ENCODE results near the gene AGAP1. TPM values are rescaled to one million over a fixed set of nuclear protein-coding genes. Genes with fewer than 3 reads are reported as not detected.

Gene AGAP1
- total RNA-seq, 1 experiment from 2014 or later: 25.8 TPM

- H3K4me1 ChIP-seq (ENCODE audit: insufficient read depth, low read length): no peaks in the 10 kb centered on the region
- no peak overlapping the region for H3K4me3 Mint-ChIP-seq
- H3K27ac Mint-ChIP-seq: no peak overlapping the region
- H4K8ac ChIP-seq (replicated peaks; ENCODE audit: insufficient read length, low read depth, low read length): no peak overlapping the region
- no peaks in the 10 kb centered on the region for H3K9me3 ChIP-seq (ENCODE audit: control insufficient read depth, low read depth, low read length)
- H3K23me2 ChIP-seq (ENCODE audit: insufficient read length, low read depth, low read length, poor library complexity, severe bottlenecking): no peaks in the 10 kb centered on the region
- H4K5ac ChIP-seq (ENCODE audit: insufficient read length, low read depth, low read length): no peak overlapping the region
- H2AFZ ChIP-seq (ENCODE audit: low read length): no peak overlapping the region
- H2BK20ac ChIP-seq (ENCODE audit: low read depth, low read length, poor library complexity, severe bottlenecking): no peak overlapping the region
- H3K14ac ChIP-seq (ENCODE audit: insufficient read depth, low read length): no peak overlapping the region
- H3K27ac ChIP-seq (ENCODE audit: insufficient read length, low read depth, low read length): no peak overlapping the region
- H3K27me3 ChIP-seq (ENCODE audit: insufficient read depth, low read length): no peaks in the 10 kb centered on the region
- peak; percentile 21; the same call in 1 of the 3 replicates for TF ChIP-seq CTCF (conservative IDR thresholded peaks at IDR 0.05)
- no peak overlapping the region for H2BK5ac ChIP-seq (ENCODE audit: insufficient read length, low read length)
- H3K18ac ChIP-seq (ENCODE audit: insufficient read length, low read depth, low read length): no peak overlapping the region
- H3K9me3 Mint-ChIP-seq: no peaks in the 10 kb centered on the region
- H3K56ac ChIP-seq (ENCODE audit: insufficient read length, low read depth, low read length): no peak overlapping the region
- no peak overlapping the region for H2AK5ac ChIP-seq (ENCODE audit: insufficient read length, low read length)
- H3T11ph ChIP-seq (ENCODE audit: low read length): no peak overlapping the region
- no peak overlapping the region for H2BK120ac ChIP-seq (ENCODE audit: low read depth, low read length, poor library complexity, severe bottlenecking)
- H3K4me1 Mint-ChIP-seq: peaks cover 2 to 6% of the 10 kb centered on the region in 2 experiments; a peak in 1 of 4 replicates
- no peak overlapping the region for H3K4me2 ChIP-seq (ENCODE audit: insufficient read depth, insufficient read length, low read length)
- DNase-seq: peak; percentile 56
- H3K23ac ChIP-seq (ENCODE audit: insufficient read length, low read depth, low read length): no peak overlapping the region
- H2BK15ac ChIP-seq (ENCODE audit: low read depth, low read length): no peak overlapping the region
- no peaks in the 10 kb centered on the region for H3K79me1 ChIP-seq (ENCODE audit: insufficient read depth, low read depth, low read length, poor library complexity, severe bottlenecking)
- no peak overlapping the region for H3K4ac ChIP-seq (ENCODE audit: low read depth, low read length)
- H3K27me3 Mint-ChIP-seq (ENCODE audit: low read depth): no peaks in the 10 kb centered on the region; the same call in 1 of the 2 replicates
- H3K79me2 ChIP-seq (ENCODE audit: insufficient read depth, low read length): no peaks in the 10 kb centered on the region
- H4K91ac ChIP-seq (ENCODE audit: insufficient read length, low read depth, low read length): no peak overlapping the region
- H4K20me1 ChIP-seq (ENCODE audit: control insufficient read depth, insufficient read depth, insufficient read length): peaks cover 3% of the 10 kb centered on the region
- no peaks in the 10 kb centered on the region; a peak in 1 of 7 replicates for H3K36me3 Mint-ChIP-seq (ENCODE audit: insufficient read depth in 1 of 3, low read depth in 3 of 3)
- H3K9ac ChIP-seq (ENCODE audit: extremely low read depth, insufficient read length, low read length): no peak overlapping the region
- H2BK12ac ChIP-seq (ENCODE audit: insufficient read length, low read depth, low read length): no peak overlapping the region
- no CpG with 5 or more reads among the region's 29 CpGs for WGBS (ENCODE audit: extremely low coverage, insufficient read length, low lambda C conversion rate)
Observed at GRCh38 chr2:236101311-236101950, 607.6 kb downstream of the AGAP1 start.

Measured in H9 (cell line).